ENCODE measurements around the gene NTSR1. TPM values are rescaled to one million over a fixed set of nuclear protein-coding genes. Genes with fewer than 3 reads are reported as not detected.

The NTSR1 gene
- polyA plus RNA-seq, 1 experiment = 0.09 TPM

- TF ChIP-seq CTCF (IDR thresholded peaks at IDR 0.05; ENCODE audit: low read depth, low read length) = no peak
- POLR2A ChIA-PET = no interaction called here
- peaks cover 20% of the 10 kb centered on the region for H3K27me3 ChIP-seq (ENCODE audit: control insufficient read depth, insufficient read depth, low read length)
- H3K9me3 ChIP-seq (ENCODE audit: control insufficient read depth, insufficient read depth, low read length) = peaks cover 9% of the 10 kb centered on the region; the same call in 1 of the 2 replicates
- CTCF ChIA-PET = no interaction called here
- no peak for DNase-seq (ENCODE audit: low read depth, low spot score)
- no peak overlapping the region for H3K27ac ChIP-seq (ENCODE audit: low read depth, low read length)
- no peak overlapping the region for H3K4me3 ChIP-seq (ENCODE audit: low read depth, low read length)
These were observed 11.6 kb upstream of the NTSR1 start for GRCh38 chr20:62696989-62697388.

GRCh38 chr20:62697468-62697912, 11.1 kb upstream of the NTSR1 start:
- TF ChIP-seq CTCF (IDR thresholded peaks at IDR 0.05; ENCODE audit: low read depth, low read length) = no peak
- no peak for DNase-seq (ENCODE audit: low read depth, low spot score)
- Histone ChIP-seq H3K27me3 (ENCODE audit: control insufficient read depth, insufficient read depth, low read length) (peaks cover 20% of the 10 kb centered on the region), H3K4me3 (ENCODE audit: low read depth, low read length) (no peak overlapping the region), H3K27ac (ENCODE audit: low read depth, low read length) (no peak overlapping the region), H3K9me3 (ENCODE audit: control insufficient read depth, insufficient read depth, low read length) (peaks cover 9% of the 10 kb centered on the region; the same call in 1 of the 2 replicates)
- POLR2A ChIA-PET = no interaction called here
- CTCF ChIA-PET = no interaction called here

- POLR2A ChIA-PET = no interaction called here
- peaks cover 20% of the 10 kb centered on the region for H3K27me3 ChIP-seq (ENCODE audit: control insufficient read depth, insufficient read depth, low read length)
- H3K4me3 ChIP-seq (ENCODE audit: low read depth, low read length) = no peak overlapping the region
- no peak overlapping the region for H3K27ac ChIP-seq (ENCODE audit: low read depth, low read length)
- CTCF ChIA-PET = no interaction called here
- no peak for TF ChIP-seq CTCF (IDR thresholded peaks at IDR 0.05; ENCODE audit: low read depth, low read length)
- peaks cover 9% of the 10 kb centered on the region; the same call in 1 of the 2 replicates for H3K9me3 ChIP-seq (ENCODE audit: control insufficient read depth, insufficient read depth, low read length)
- no peak for DNase-seq (ENCODE audit: low read depth, low spot score)
These were observed 10.4 kb upstream of the NTSR1 start for GRCh38 chr20:62698231-62698630.

GRCh38 chr20:62699296-62699695, 9.3 kb upstream of the NTSR1 start:
- H3K9me3 ChIP-seq (ENCODE audit: control insufficient read depth, insufficient read depth, low read length) = peaks cover 9% of the 10 kb centered on the region; the same call in 1 of the 2 replicates
- no peak overlapping the region for H3K27ac ChIP-seq (ENCODE audit: low read depth, low read length)
- CTCF ChIA-PET = no interaction called here
- H3K4me3 ChIP-seq (ENCODE audit: low read depth, low read length) = no peak overlapping the region
- H3K27me3 ChIP-seq (ENCODE audit: control insufficient read depth, insufficient read depth, low read length) = peaks cover 15% of the 10 kb centered on the region
- no peak for TF ChIP-seq CTCF (IDR thresholded peaks at IDR 0.05; ENCODE audit: low read depth, low read length)
- no peak for DNase-seq (ENCODE audit: low read depth, low spot score)
- POLR2A ChIA-PET = no interaction called here

DNA sequence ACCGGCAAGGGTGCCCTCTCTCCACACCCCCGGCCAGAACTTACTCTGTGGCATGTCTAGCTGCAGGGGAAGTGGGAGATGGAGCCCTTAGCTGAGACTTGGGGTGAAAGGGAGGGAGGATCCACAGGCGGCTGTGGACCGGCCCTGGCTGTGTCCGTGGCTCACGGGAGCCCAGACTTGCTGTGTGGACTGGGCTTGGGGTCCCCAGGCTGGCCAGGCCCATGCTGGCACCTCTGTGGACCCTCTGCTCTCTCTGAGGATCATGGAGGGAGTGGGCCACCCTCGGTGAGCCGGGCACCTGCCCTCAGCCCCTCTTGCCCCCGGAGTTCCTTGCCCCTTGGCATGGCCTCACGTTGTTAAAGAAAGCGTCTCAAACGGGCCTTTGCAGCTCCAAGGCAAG, 8.9 kb upstream of the NTSR1 start:
- ChIA-PET POLR2A (no interaction called here), CTCF (no interaction called here)
- Histone ChIP-seq H3K4me3 (ENCODE audit: low read depth, low read length) (no peak overlapping the region), H3K27ac (ENCODE audit: low read depth, low read length) (no peak overlapping the region), H3K9me3 (ENCODE audit: control insufficient read depth, insufficient read depth, low read length) (peaks cover 9% of the 10 kb centered on the region; the same call in 1 of the 2 replicates), H3K27me3 (ENCODE audit: control insufficient read depth, insufficient read depth, low read length) (peaks cover 10% of the 10 kb centered on the region)
- no peak for DNase-seq (ENCODE audit: low read depth, low spot score)
- no peak for TF ChIP-seq CTCF (IDR thresholded peaks at IDR 0.05; ENCODE audit: low read depth, low read length)

Data from AG04450 (cell line).